Glutamatergic neuron (in vitro differentiated cells): ENCODE results near the gene LPCAT4. TPM values are rescaled to one million over a fixed set of nuclear protein-coding genes. Genes with fewer than 3 reads are reported as not detected.

Experiments used
- DNase-seq: peaks from one replicate; pipeline ENCODE4 v3.0.0; 2022
- H3K27ac Mint-ChIP-seq: one replicate; pipeline ENCODE4 v1.8.0; 2020; ENCODE audit warnings: mild to moderate bottlenecking, mixed read lengths, inconsistent platforms; ENCODE audit not compliant: unreplicated experiment
- H3K27me3 Mint-ChIP-seq: one replicate; pipeline ENCODE4 v1.8.0; 2020; ENCODE audit warnings: mild to moderate bottlenecking, moderate library complexity, mixed read lengths, inconsistent platforms; ENCODE audit not compliant: unreplicated experiment
- H3K36me3 Mint-ChIP-seq: one replicate; pipeline ENCODE4 v1.8.0; 2020; ENCODE audit warnings: mild to moderate bottlenecking, mixed read lengths, inconsistent platforms; ENCODE audit not compliant: unreplicated experiment
- H3K4me1 Mint-ChIP-seq: one replicate; pipeline ENCODE4 v1.8.0; 2020; ENCODE audit warnings: mild to moderate bottlenecking, low read depth, mixed read lengths, inconsistent platforms; ENCODE audit not compliant: unreplicated experiment
- H3K4me3 Mint-ChIP-seq: one replicate; pipeline ENCODE4 v1.8.0; 2020; ENCODE audit warnings: mild to moderate bottlenecking, mixed read lengths, inconsistent platforms; ENCODE audit not compliant: unreplicated experiment
- H3K9me3 Mint-ChIP-seq: one replicate; pipeline ENCODE4 v1.8.0; 2020; ENCODE audit warnings: mild to moderate bottlenecking, moderate library complexity, mixed read lengths, inconsistent platforms; ENCODE audit not compliant: unreplicated experiment
- CTCF ChIP-seq: fragments of 200-600 bp; sonication (generic); IDR thresholded peaks from one replicate; pipeline ENCODE4 v1.5.0; 2021; ENCODE audit not compliant: partially characterized antibody, unreplicated experiment
- total RNA-seq: library from RNA; stranded (reverse); fragmentation: NEBNext Ultra II Directional; extraction: Animal tissue kit (Norgen Biotek cat#: 25700); gene quantifications from one replicate; pipeline ENCODE4 v1.2.1, GENCODE V29; 2021; ENCODE audit not compliant: unreplicated experiment

LPCAT4 gene
- total RNA-seq, 1 donor from 2014 or later: 107 TPM

GRCh38 chr15:34362047-34362773, 4.8 kb downstream of the LPCAT4 start:
- Mint-ChIP-seq H3K36me3 (peaks cover 6% of the 10 kb centered on the region), H3K4me3 (no peak overlapping the region), H3K4me1 (peaks cover 5% of the 10 kb centered on the region), H3K9me3 (peaks cover 4% of the 10 kb centered on the region), H3K27me3 (peaks cover 4% of the 10 kb centered on the region), H3K27ac (no peak overlapping the region)
- no peak for TF ChIP-seq CTCF
- DNase-seq: no peak

DNA sequence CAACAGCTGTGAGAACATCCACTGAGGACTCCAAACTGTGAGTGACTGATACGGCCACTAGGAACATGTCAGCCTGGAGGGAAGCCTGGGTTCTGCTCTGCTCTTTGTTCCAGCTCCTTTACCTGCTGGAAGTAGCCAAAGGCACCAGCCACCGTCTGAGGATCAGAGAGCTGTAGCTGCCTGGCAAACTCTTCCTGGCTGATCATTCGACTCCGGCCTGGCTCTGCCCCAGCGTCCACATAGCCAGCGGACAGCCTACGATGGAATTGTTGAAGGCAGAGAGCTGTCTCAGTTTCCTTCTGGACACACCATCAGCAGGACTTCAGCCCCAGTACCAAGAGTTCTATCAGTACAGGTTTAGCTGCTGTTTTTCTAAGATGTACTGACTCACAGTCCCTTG, 5.7 kb downstream of the LPCAT4 start:
- Mint-ChIP-seq H3K4me3 (no peak overlapping the region), H3K4me1 (peaks cover 5% of the 10 kb centered on the region), H3K9me3 (peaks cover 3% of the 10 kb centered on the region), H3K36me3 (peaks cover 6% of the 10 kb centered on the region), H3K27ac (no peak overlapping the region), H3K27me3 (peaks cover 2% of the 10 kb centered on the region)
- TF ChIP-seq CTCF: no peak
- DNase-seq: no peak

DNA sequence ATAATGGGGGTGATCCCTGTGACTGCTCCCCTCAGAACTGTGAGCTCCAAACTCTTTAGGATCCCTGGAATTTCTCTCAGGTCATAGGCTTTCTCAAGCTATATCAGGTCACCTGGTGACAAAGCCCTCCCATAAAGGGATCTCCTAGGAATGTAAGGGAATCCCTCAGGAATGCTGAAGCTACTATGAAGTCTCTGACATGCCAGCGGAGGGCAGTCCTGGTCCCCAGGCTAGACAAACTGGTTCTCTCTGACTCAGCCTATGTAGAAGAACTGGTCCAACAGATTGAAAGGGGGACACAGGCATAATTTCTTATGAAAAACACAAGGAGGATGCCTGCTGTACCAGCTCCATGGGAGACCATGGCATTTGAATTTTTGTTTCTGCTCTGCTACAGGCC, 6.7 kb downstream of the LPCAT4 start:
- Mint-ChIP-seq H3K9me3 (peaks cover 3% of the 10 kb centered on the region), H3K4me1 (no peaks in the 10 kb centered on the region), H3K36me3 (peaks cover 10% of the 10 kb centered on the region), H3K4me3 (no peak overlapping the region), H3K27me3 (peaks cover 2% of the 10 kb centered on the region), H3K27ac (no peak overlapping the region)
- no peak for TF ChIP-seq CTCF
- no peak for DNase-seq

GRCh38 chr15:34359416-34359815, 7.6 kb downstream of the LPCAT4 start:
- peaks cover 10% of the 10 kb centered on the region for H3K36me3 Mint-ChIP-seq
- peaks cover 3% of the 10 kb centered on the region for H3K9me3 Mint-ChIP-seq
- no peak for TF ChIP-seq CTCF
- no peaks in the 10 kb centered on the region for H3K4me1 Mint-ChIP-seq
- H3K27ac Mint-ChIP-seq: no peak overlapping the region
- peaks cover 2% of the 10 kb centered on the region for H3K27me3 Mint-ChIP-seq
- DNase-seq: no peak
- no peak overlapping the region for H3K4me3 Mint-ChIP-seq

GRCh38 chr15:34358948-34359347, 8.0 kb downstream of the LPCAT4 start:
- H3K27me3 Mint-ChIP-seq: peaks cover 2% of the 10 kb centered on the region
- peaks cover 10% of the 10 kb centered on the region for H3K36me3 Mint-ChIP-seq
- no peak for DNase-seq
- H3K4me1 Mint-ChIP-seq: no peaks in the 10 kb centered on the region
- no peak for TF ChIP-seq CTCF
- no peak overlapping the region for H3K4me3 Mint-ChIP-seq
- H3K27ac Mint-ChIP-seq: no peak overlapping the region
- peaks cover 3% of the 10 kb centered on the region for H3K9me3 Mint-ChIP-seq
